Stomach (tissue), 9 donors: ENCODE data around the gene ATP8B4. TPM values are rescaled to one million over a fixed set of nuclear protein-coding genes. Genes with fewer than 3 reads are reported as not detected.

ENCODE experiments used
- DNase-seq, 2 donors: peaks; one replicate each; pipeline versions ENCODE4 v3.0.0 to v3.0.0-alpha.2; 2013 to 2019
- H3K27ac ChIP-seq, 5 donors: fragments of 200-600 bp in 4 of 5; sonication (generic) in 4 of 5; one replicate each; pipeline ENCODE4 v1.5.1; 2013 to 2019; ENCODE audit warnings: mild to moderate bottlenecking in 1 of 5, moderate library complexity in 1 of 5
- H3K27me3 ChIP-seq, 3 donors: fragments of 200-600 bp; sonication (generic); one replicate each; pipeline ENCODE4 v1.5.1; 2017 to 2019; ENCODE audit warnings: mixed run types in 1 of 3
- H3K36me3 ChIP-seq, 4 donors: fragments of 200-600 bp; sonication (generic); 1 replicate in 3 of 4; 2 replicates in 1 of 4; pipeline ENCODE4 v1.5.1; 2016 to 2019
- H3K4me1 ChIP-seq, 4 donors: fragments of 200-600 bp; sonication (generic); one replicate each; pipeline ENCODE4 v1.5.1; 2016 to 2019
- H3K4me3 ChIP-seq, 4 donors: fragments of 200-600 bp; sonication (generic) in 3 of 4; one replicate each; pipeline ENCODE4 v1.5.1; 2016 to 2019; ENCODE audit warnings: mild to moderate bottlenecking in 1 of 4
- H3K9me3 ChIP-seq, 4 donors: fragments of 200-600 bp; sonication (generic); one replicate each; pipeline ENCODE4 v1.5.1; 2016 to 2019
- EP300 ChIP-seq: sonication (generic); formaldehyde crosslinking; IDR thresholded peaks from one replicate; pipeline ENCODE4 v1.6.1; 2017; ENCODE audit warnings: antibody characterized with exemption
- POLR2A ChIP-seq, 4 donors: fragments of 450-650 bp; IDR thresholded peaks; one replicate each; pipeline ENCODE4 v1.6.1; 2016; ENCODE audit warnings: antibody characterized with exemption in 4 of 4, control low read depth in 2 of 4, mild to moderate bottlenecking in 1 of 4, moderate library complexity in 1 of 4
- POLR2AphosphoS5 ChIP-seq, 3 donors: sonication (generic); formaldehyde crosslinking; IDR thresholded peaks; one replicate each; pipeline ENCODE4 v1.6.1; 2016; ENCODE audit warnings: antibody characterized with exemption in 3 of 3
- WGBS, 5 donors: extraction: QIAGEN DNeasy Blood & Tissue Kit in 3 of 5; methylation state at CpG; one replicate each; pipeline versions ENCODE4 v1.1.5 to v1.1.7; 2013 to 2018; 5-methylcytosine and 5-hydroxymethylcytosine counted together
- intact Hi-C: fragments of 100-400 bp; cut with DNase I; formaldehyde crosslinking; loops from one replicate; pipeline ENCODE4 v1.15.1; 2023; ENCODE audit warnings: low total_unique reads
- polyA plus RNA-seq, 3 donors: library from polyadenylated mRNA; stranded (reverse); fragments of 200-250 nt; gene quantifications; one replicate each; pipeline ENCODE4 v1.2.3, GENCODE V29; 2013
- total RNA-seq, 5 donors: library from RNA; depleted of rRNA; stranded (reverse); fragments of >200 nt; gene quantifications; one replicate each; pipeline versions ENCODE4 v1.1.0 to v1.2.3, GENCODE V29; 2014 to 2016
- TF ChIP-seq, protein P1 (sequence below), 7 experiments: fragments of 450-650 bp in 4 of 7; fragments of 200-600 bp in 3 of 7; sonication (generic) in 3 of 7; IDR thresholded peaks; one replicate each; pipeline ENCODE4 v1.5.1; 2016 to 2019; ENCODE audit warnings: antibody characterized with exemption in 7 of 7, control low read depth in 2 of 7, mild to moderate bottlenecking in 1 of 7
- donor health status: healthy with polysubstance abuse.
- donor health status: Bipolar disorder and iron deficiency.
- donor health status: healthy.

Gene ATP8B4
- total and polyA plus RNA-seq, 8 donors: under 0.01 to 14.3 (median 1.6) TPM

- intact Hi-C loops: no loop called here
- H3K36me3 ChIP-seq: no peaks in the 10 kb centered on the region
- no peak for DNase-seq
- WGBS, 5 donors: 77 to 90% (median 85%) methylated on average over 2 of the region's 2 CpGs
- H3K4me3 ChIP-seq: no peak overlapping the region
- peaks cover 0 to 15% (median 8%) of the 10 kb centered on the region in 4 donors for H3K9me3 ChIP-seq
- H3K27ac ChIP-seq: no peak overlapping the region
- H3K4me1 ChIP-seq: peaks cover 0 to 8% (median 0%) of the 10 kb centered on the region in 4 donors
- H3K27me3 ChIP-seq: no peaks in the 10 kb centered on the region
- no peak for TF ChIP-seq EP300
- TF ChIP-seq, protein P1, sequence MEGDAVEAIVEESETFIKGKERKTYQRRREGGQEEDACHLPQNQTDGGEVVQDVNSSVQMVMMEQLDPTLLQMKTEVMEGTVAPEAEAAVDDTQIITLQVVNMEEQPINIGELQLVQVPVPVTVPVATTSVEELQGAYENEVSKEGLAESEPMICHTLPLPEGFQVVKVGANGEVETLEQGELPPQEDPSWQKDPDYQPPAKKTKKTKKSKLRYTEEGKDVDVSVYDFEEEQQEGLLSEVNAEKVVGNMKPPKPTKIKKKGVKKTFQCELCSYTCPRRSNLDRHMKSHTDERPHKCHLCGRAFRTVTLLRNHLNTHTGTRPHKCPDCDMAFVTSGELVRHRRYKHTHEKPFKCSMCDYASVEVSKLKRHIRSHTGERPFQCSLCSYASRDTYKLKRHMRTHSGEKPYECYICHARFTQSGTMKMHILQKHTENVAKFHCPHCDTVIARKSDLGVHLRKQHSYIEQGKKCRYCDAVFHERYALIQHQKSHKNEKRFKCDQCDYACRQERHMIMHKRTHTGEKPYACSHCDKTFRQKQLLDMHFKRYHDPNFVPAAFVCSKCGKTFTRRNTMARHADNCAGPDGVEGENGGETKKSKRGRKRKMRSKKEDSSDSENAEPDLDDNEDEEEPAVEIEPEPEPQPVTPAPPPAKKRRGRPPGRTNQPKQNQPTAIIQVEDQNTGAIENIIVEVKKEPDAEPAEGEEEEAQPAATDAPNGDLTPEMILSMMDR (IDR thresholded peaks at IDR 0.05): no peak
- TF ChIP-seq POLR2A (IDR thresholded peaks at IDR 0.05): no peak
- TF ChIP-seq POLR2AphosphoS5 (IDR thresholded peaks at IDR 0.05): no peak
Measured at GRCh38 chr15:49908236-49908932, 210.6 kb downstream of the ATP8B4 start.

GRCh38 chr15:49906966-49907365 is 212.1 kb downstream of the ATP8B4 start:
- peaks cover 0 to 15% (median 8%) of the 10 kb centered on the region in 4 donors for H3K9me3 ChIP-seq
- H3K4me3 ChIP-seq: no peak overlapping the region
- DNase-seq: no peak
- no peaks in the 10 kb centered on the region for H3K27me3 ChIP-seq
- intact Hi-C loops: no loop called here
- WGBS, 5 donors: 31 to 57% (median 49%) methylated on average over 1 of the region's 1 CpG
- H3K27ac ChIP-seq: no peak overlapping the region
- no peaks in the 10 kb centered on the region for H3K36me3 ChIP-seq
- H3K4me1 ChIP-seq: peaks cover 0 to 13% (median under 1%) of the 10 kb centered on the region in 4 donors
- TF ChIP-seq EP300 (no peak), POLR2A (IDR thresholded peaks at IDR 0.05) (no peak), POLR2AphosphoS5 (IDR thresholded peaks at IDR 0.05) (no peak)
- TF ChIP-seq, protein P1 (IDR thresholded peaks at IDR 0.05): no peak

DNA sequence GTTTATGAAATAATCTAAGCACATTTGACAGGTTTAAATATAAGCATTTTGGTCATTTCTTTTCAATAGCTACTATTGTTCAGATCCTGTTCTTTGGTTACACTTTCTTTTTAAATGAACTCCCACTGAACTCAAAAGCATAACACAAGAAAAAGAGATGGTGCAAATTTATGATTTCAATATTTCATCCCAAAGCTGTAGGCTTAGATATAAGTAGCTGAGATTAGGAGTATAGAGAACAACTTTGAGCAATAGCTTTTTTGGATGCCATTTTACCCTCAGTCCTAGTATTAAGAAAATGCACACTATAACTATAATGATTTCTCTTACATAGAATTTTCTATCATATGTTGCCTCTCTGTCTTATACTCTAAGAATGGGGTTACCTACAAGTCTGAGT is 213.8 kb downstream of the ATP8B4 start:
- Histone ChIP-seq H3K27me3 (no peaks in the 10 kb centered on the region), H3K27ac (no peak overlapping the region), H3K4me3 (no peak overlapping the region), H3K9me3 (peaks cover 0 to 5% (median 2%) of the 10 kb centered on the region in 4 donors), H3K4me1 (peaks cover 0 to 19% (median 9%) of the 10 kb centered on the region in 4 donors), H3K36me3 (no peaks in the 10 kb centered on the region)
- TF ChIP-seq POLR2A (IDR thresholded peaks at IDR 0.05): no peak
- TF ChIP-seq, protein P1 (IDR thresholded peaks at IDR 0.05): no peak
- no peak for TF ChIP-seq POLR2AphosphoS5 (IDR thresholded peaks at IDR 0.05)
- no peak for TF ChIP-seq EP300
- intact Hi-C loops: no loop called here
- no peak for DNase-seq

GRCh38 chr15:49904296-49904695 is 214.7 kb downstream of the ATP8B4 start:
- TF ChIP-seq POLR2AphosphoS5 (IDR thresholded peaks at IDR 0.05) (no peak), EP300 (no peak), POLR2A (IDR thresholded peaks at IDR 0.05) (no peak)
- TF ChIP-seq, protein P1 (IDR thresholded peaks at IDR 0.05): no peak
- Histone ChIP-seq H3K27me3 (no peaks in the 10 kb centered on the region), H3K4me3 (no peak overlapping the region), H3K36me3 (no peaks in the 10 kb centered on the region), H3K27ac (peak overlapping the region in 1 of 5 donors; percentile 55), H3K9me3 (peaks cover 0 to 4% (median 0%) of the 10 kb centered on the region in 4 donors), H3K4me1 (peaks cover 0 to 21% (median 11%) of the 10 kb centered on the region in 4 donors)
- no peak for DNase-seq
- intact Hi-C loops: no loop called here
